HL-60 (cell line): Measurements from ENCODE around the gene ROR1.

Experiments
- DNase-seq, 2 experiments: peaks; one replicate each; pipeline ENCODE4 v3.0.0-alpha.2; 2010 to 2020; ENCODE audit warnings: low read depth in 1 of 2, low spot score in 1 of 2
- H3K27ac ChIP-seq: fragments of 250-450 bp; sonication (Bioruptor Pico); replicated peaks from 2 replicates; pipeline ENCODE4 v1.5.1; 2020; ENCODE audit warnings: mild to moderate bottlenecking, moderate library complexity
- H3K27me3 ChIP-seq: fragments of 250-450 bp; sonication (Bioruptor Pico); 2 replicates; pipeline ENCODE4 v1.5.1; 2021; ENCODE audit warnings: mild to moderate bottlenecking, moderate library complexity; ENCODE audit not compliant: insufficient read depth, poor library complexity, severe bottlenecking
- H3K4me3 ChIP-seq: replicated peaks from 2 replicates; pipeline ENCODE4 v1.5.1; 2011; ENCODE audit warnings: mild to moderate bottlenecking, control low read depth, low read length; ENCODE audit not compliant: insufficient read depth
- CTCF ChIP-seq: IDR thresholded peaks from one replicate; pipeline ENCODE4 v1.5.1; 2011; ENCODE audit warnings: low read length, control low read depth, inconsistent platforms; ENCODE audit not compliant: insufficient read depth
- GABPA ChIP-seq: IDR thresholded peaks from 2 replicates; pipeline ENCODE4 v1.6.1; 2012; ENCODE audit warnings: low read depth
- POLR2AphosphoS5 ChIP-seq: IDR thresholded peaks from 2 replicates; pipeline ENCODE4 v1.6.1; 2012; ENCODE audit warnings: low read depth
- REST ChIP-seq: IDR thresholded peaks from 2 replicates; pipeline ENCODE4 v1.6.1; 2012; ENCODE audit warnings: low read depth; ENCODE audit not compliant: insufficient replicate concordance
- SPI1 ChIP-seq: IDR thresholded peaks from 2 replicates; pipeline ENCODE4 v1.6.1; 2012; ENCODE audit warnings: low read depth, mild to moderate bottlenecking, borderline replicate concordance

The ROR1 gene

GRCh38 chr1:63888984-63889383 is 115.2 kb downstream of the ROR1 start:
- no peak for DNase-seq
- TF ChIP-seq REST, result no peak
- no peak for TF ChIP-seq SPI1
- no peak for TF ChIP-seq CTCF
- TF ChIP-seq POLR2AphosphoS5, result no peak
- TF ChIP-seq GABPA, result no peak
- Histone ChIP-seq H3K27me3 (no peaks in the 10 kb centered on the region), H3K27ac (no peak overlapping the region), H3K4me3 (no peak overlapping the region)

DNA sequence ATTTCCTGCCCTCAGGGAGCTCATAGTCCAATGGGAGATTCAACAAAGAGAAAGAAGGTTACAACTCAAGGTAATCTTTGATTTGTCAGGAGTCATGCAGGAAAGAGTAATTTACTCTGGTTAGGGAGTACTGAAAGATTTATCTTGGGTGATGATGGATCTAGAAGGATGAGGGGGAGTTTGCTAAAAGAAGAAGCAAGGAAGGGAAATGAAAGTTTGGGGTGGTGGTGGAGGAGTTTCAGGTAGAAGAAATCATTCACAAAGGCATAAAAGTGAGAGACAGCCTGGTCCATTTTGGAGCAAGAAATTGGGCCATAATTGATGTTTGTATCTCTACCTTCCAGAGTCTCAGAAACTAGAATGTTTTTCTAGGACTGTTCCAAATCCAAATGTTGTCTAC is 116.7 kb downstream of the ROR1 start:
- DNase-seq, result no peak
- no peak overlapping the region for H3K4me3 ChIP-seq
- TF ChIP-seq CTCF (no peak), POLR2AphosphoS5 (no peak)
- H3K27me3 ChIP-seq, result no peaks in the 10 kb centered on the region
- no peak overlapping the region for H3K27ac ChIP-seq

DNA sequence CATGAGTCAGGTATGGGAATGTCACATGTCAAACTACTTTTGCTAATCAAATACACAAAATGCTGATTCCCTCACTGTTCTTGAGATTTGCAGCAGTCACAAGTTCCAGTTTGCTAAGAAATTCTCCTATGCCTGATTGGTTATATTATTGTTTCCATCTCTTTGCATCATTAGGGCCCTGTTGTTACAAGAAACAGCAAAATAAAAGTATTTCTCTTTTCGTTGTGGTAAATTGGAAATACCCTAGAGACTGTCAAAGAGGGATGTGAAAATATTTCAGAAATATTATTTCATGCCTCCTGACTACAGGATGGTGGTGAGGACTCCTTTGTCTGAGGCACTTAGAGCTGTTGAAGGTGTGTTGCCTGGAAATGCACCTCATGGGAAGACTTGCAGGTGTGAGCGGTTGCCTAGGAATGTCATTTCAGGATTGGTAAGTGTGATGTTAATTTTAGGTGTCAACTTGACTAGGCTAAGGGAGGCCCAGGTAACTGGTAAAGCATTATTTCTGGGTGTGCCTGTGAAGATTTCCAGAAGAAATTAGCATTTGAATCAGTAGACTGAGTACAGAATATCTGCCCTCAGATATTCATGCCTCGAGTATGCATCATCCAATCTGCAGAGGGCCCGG is 117.4 kb downstream of the ROR1 start:
- H3K27me3 ChIP-seq, result no peaks in the 10 kb centered on the region
- no peak overlapping the region for H3K27ac ChIP-seq
- no peak overlapping the region for H3K4me3 ChIP-seq
- no peak for DNase-seq
- no peak for TF ChIP-seq SPI1
- TF ChIP-seq CTCF, result no peak
- TF ChIP-seq REST, result no peak
- no peak for TF ChIP-seq GABPA
- TF ChIP-seq POLR2AphosphoS5, result no peak

DNA sequence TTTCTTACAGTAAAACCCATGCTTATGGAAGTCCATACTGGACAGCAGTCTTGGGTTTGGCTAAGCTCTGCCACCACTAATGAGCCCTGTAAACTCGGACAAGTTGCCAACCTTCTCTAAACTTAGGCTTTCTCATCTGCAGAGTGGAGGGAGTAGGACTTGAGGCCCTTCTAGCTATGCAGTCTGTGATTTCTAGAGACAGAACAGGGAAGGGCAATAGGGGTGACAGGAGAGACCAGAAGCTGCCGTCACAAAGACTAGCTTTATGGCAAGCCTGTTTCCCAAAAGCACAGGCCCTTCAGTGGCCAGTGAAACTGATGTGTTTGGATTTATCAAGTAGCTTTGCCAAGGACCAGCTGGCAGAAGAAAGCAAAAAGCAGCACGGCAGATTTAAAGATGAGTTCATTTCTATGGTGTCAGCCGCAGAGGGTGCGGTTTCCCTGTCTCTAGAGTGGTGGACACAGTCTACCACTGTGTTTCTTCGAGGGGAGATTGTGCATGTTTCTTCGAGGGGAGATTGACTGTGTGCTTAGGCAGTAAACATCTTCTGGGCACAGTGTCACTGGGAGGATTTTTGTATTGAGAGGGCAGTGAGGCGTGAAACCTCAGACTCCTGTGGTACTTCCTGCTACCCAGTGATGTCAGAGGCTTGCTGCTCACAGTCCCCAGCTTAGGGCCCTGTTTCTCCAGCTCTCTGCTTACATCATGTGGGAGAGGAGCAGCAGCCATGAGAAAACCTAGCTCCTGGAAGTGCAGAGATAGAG is 119.0 kb downstream of the ROR1 start:
- Histone ChIP-seq H3K4me3 (no peak overlapping the region), H3K27me3 (no peaks in the 10 kb centered on the region), H3K27ac (no peak overlapping the region)
- no peak for DNase-seq
- TF ChIP-seq POLR2AphosphoS5 (no peak), SPI1 (no peak), CTCF (no peak), REST (no peak), GABPA (no peak)
